GM18870 (cell line): ENCODE data around the gene PGF.

Experiments
- ATAC-seq: cut with Tn5 transposase; IDR thresholded peaks from one replicate; pipeline ENCODE4 v1.9.1; 2021; ENCODE audit warnings: moderate library complexity; ENCODE audit not compliant: unreplicated experiment

PGF gene

DNA sequence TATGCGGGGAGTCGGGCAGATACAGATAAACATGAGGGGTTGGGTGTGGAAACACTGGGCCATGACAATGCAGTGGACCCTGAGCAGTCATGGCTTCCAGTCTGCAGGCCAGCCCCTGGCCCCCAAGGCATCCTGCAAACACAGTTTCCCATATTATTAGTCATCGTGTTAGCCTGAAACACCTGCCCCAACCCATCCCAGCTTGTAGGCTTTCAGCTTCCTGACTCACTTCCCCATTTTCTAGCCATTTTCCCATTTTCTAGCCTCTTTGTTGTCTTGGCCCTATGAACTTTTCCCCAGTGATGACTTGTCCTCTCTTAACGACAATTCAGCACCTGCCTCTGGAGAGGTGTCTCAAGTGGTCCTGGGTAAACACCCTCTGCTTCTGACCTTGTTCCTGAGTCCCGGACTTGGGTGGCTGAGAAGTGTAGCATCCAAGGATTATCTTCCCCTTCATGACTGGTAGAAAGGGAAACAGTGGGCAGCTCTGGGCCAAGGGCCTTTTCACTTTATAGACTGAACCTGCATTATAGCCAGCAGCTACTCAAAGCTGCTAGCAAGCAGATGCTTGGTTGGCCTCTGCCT lies 4.3 kb upstream of the PGF start:
- ATAC-seq: no peak

GRCh38 chr14:74956280-74957072 lies 1.1 kb upstream of the PGF start:
- ATAC-seq: no peak

DNA sequence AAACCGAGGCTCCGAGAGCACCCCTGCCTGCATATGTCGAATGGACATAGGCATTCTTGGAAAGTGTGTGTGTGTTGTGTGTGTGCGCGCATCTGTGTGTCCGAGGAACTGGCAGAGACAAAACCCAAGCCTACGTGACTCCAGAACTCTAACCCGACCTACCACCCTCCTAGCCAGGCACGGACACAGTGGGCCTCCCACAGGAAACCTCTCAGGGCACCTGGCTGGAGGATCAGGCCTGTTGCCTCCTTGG lies 556 bp upstream of the PGF start:
- ATAC-seq: no peak

DNA sequence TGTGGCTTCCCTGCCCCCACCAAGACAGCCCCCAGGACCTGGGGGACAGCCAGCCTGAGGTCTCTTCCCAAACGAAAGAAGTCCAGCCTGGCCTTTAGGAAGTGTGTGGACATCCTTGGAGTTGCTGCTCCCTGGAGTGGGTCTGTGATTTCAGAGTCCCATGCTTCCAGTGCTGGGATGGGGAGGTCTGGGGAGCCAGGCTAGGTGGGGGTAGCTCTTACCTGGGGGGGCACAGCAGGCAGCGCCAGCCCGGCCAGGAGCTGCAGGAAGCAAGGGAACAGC lies 509 bp downstream of the PGF start:
- no peak for ATAC-seq

DNA sequence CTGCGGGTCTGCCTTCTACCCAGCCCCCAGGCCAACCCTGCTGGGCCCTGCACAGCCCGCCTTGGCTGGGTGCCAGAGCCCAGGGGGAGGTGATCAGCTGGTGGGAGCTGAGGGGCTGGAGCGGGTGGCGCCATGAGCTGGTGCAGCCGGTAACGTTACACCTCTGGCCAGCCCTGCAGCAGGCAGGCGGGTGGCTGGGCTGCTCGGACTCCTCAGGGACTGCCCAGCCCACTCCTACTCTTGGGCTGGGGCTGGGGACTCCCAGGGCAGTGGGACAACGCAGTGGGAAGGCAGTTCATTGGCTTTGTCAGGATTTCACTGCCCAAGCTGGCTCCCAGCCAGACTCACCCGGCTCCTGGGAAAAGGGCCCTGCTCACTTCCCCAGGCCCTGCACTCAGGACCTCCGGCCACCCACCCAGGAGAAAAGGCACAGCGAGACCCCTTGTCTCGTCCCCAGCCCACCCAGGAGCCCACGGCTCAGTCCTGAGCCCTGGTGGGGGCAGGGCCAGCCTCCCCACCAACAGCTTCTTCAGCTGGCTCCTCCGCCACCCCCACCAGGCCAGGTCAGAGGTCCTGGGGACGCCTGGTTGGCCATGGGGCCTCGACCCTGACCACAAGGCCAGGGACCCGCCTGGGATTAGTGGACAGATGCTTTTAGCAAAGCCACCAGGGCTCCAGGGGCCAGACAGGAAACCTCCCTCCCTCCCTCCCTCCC lies 1.0 kb downstream of the PGF start:
- ATAC-seq: no peak

DNA sequence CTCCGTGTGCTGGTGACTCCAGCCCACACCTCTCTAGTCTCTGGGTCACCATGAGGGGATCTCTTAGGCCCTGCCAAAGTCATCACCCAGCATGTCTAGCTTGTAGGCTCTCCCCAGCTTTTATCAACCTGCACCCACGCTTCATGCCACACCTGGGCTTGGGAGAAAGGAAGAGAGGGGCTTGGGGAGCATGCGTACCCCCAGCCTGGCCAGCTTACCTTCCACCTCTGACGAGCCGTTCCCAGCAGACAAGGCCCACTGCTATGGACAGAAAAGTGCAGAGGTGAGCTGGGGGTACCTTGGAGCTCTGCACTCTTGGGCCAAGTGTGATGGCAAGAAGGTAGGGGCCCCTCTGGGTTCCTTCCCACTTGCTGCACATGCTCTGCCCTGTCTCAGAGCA lies 1.7 kb downstream of the PGF start:
- ATAC-seq: no peak

- ATAC-seq: no peak
Measured at GRCh38 chr14:74952697-74953484, 2.5 kb downstream of the PGF start.

- no peak for ATAC-seq
Measured at GRCh38 chr14:74952180-74952665, 3.2 kb downstream of the PGF start.

- no peak for ATAC-seq
Measured at GRCh38 chr14:74951443-74952179, 3.8 kb downstream of the PGF start.

GRCh38 chr14:74950795-74951442 lies 4.5 kb downstream of the PGF start:
- no peak for ATAC-seq

GRCh38 chr14:74949859-74950573 lies 5.4 kb downstream of the PGF start:
- ATAC-seq: no peak

DNA sequence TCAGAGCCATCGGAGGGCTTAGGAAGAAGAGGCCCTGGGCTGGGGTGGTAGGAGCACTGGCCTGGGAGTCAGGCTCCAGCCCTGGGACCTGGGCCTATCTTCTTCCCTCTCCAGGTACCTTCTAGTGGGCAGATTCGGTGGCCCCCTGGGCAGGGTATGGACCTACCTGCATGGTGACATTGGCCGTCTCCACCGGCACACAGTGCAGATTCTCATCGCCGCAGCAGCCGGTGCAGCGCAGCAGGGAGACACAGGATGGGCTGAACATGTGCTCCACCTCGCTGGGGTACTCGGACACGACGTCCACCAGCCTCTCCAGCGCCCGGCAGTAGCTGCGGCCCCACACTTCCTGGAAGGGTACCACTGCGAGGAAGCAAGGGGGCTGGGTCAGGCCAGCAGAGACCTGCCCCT lies 6.2 kb downstream of the PGF start:
- ATAC-seq: no peak

DNA sequence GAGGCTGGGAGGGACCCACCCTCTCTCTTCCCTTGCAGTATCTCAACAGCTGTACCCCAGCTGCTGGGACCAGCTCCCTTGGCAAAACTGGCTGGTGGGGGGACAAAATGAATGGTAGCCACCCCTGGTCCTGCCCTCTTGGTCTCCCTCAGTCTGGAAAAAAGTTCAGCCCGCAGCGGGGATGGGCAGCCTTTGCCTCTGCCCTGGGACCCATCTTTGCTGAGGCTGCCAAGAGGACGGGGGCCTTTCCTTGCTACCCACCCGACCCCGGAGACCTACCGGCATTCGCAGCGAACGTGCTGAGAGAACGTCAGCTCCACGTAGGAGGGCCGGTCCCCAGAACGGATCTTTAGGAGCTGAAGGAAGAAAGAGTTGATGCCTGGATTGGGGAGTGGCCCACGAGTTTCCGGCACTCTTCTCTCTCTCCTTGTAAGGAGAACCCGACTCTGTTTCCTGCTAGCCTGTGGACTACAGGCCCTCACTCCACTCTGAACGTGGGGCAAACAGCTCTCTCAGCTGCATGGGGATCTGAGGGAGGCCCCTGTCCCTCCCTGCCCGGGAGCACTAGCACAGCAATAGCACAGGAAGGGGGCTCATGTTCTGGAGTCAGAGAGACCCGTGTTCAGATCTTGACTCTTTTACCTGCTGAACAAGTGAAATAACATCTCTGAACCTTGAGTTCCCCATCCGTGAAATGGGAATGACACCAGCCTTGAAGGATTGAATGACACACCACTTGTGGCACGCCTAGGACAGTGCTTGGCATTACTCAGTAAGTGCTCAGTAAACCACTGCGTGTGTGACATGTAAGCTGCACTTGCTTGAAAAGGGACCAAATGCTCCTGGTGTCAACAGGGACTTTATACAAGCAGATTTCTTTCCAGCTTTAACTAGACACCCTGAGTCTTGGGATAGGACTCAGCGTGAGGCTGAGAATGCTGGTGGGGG lies 6.9 kb downstream of the PGF start:
- no peak for ATAC-seq

GRCh38 chr14:74947353-74948227 lies 7.8 kb downstream of the PGF start:
- ATAC-seq: no peak

- no peak for ATAC-seq
Measured at GRCh38 chr14:74946659-74947281, 8.6 kb downstream of the PGF start.

DNA sequence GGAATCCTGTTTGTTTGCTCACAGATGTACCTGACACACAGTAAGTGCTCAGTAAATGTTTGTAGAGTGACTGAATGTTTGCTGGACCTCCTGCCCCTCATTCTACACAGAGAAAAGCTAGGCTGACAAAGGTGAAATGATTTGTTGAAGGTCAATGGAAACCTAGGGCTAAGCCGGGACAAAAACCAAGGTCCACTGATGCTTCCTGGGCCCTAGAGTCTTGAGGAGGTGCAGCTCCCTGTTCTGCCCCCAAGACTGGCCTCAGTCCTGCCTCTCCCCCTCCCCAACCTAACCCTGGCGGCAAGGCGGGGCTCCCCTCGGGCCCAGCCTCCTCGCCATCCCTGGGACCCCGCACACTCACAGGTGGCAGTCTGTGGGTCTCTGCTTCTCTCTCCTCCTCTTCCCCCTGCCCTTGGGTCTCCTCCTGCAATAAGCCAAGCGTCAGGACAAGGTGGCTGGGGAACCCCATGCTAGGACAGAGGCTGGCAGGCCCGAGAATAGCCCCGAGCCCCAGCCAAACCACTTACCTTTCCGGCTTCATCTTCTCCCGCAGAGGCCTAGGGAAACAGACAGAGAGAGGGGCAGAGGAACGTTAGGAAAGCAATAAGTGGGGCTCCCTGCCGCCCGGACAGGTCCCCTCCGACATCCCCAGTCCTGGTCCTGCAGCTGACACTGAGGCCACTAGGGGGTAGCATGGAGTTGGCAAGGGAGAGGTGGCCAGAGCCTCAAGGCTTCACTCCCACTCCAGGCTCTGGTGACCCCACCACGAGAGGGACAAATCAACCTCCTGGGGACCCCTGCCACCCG lies 9.3 kb downstream of the PGF start:
- no peak for ATAC-seq
